Measurements from ENCODE around the gene MIOX.
A peak's percentile ranks its signal among the peaks of the same experiment; 100 is the strongest.

The MIOX gene

GRCh38 chr22:50529897-50530579 lies 43.4 kb downstream of the MIOX start, which contains the start of gene TYMP:
TYMP (minus strand) TSS chr22:50530012; CDS start chr22:50529709, 303 bp downstream.
- H3K4me3 ChIP-seq (ENCODE audit: low read depth, low read length) = no peak within 1 kb of the TSS; the same call in 1 of the 2 replicates
- no peaks in the 10 kb centered on the region for H3K9me3 ChIP-seq (ENCODE audit: control insufficient read depth, insufficient read depth, low read depth, low read length)
- TF ChIP-seq, protein P1, sequence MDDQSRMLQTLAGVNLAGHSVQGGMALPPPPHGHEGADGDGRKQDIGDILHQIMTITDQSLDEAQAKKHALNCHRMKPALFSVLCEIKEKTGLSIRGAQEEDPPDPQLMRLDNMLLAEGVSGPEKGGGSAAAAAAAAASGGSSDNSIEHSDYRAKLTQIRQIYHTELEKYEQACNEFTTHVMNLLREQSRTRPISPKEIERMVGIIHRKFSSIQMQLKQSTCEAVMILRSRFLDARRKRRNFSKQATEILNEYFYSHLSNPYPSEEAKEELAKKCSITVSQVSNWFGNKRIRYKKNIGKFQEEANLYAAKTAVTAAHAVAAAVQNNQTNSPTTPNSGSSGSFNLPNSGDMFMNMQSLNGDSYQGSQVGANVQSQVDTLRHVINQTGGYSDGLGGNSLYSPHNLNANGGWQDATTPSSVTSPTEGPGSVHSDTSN (CRISPR knock-in tag; IDR thresholded peaks at IDR 0.05) = peak; percentile 28; the same call in 1 of the 2 replicates
- no peak for TF ChIP-seq HOXD13 (CRISPR knock-in tag; IDR thresholded peaks at IDR 0.05; ENCODE audit: borderline replicate concordance)
- 0 out of 2 replicates have a peak, but pooled peaks have one; percentile 11 for TF ChIP-seq KLF8 (tag by site-specific recombination; IDR thresholded peaks at IDR 0.05)
- ChIA-PET POLR2A (no interaction called here), CTCF (no interaction called here)
- H3K36me3 ChIP-seq (ENCODE audit: control insufficient read depth in 2 of 2, insufficient read depth in 1 of 2, low read length in 2 of 2) = no peaks in the 10 kb centered on the region
- H3K4me1 ChIP-seq (ENCODE audit: control insufficient read depth, insufficient read depth, low read length) = no peaks in the 10 kb centered on the region; the same call in 1 of the 2 replicates
- no peak within 1 kb of the TSS; the same call in 1 of the 2 replicates for H3K27ac ChIP-seq (ENCODE audit: extremely low read depth, low read depth, low read length)

DNA sequence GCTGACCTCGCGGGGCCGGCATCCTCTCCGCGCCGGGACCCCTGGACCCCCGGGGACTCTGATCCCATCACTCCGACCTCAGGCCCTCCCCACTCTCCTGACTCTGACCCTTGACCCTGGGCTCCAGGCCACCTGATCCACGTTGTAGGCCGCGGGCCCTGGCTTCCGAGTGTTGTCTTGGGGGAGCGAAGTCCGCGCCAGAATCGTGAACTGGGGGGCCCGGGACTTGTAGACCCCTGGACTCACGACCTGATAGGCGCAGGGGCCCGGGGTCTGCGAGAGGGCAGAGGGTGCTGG lies 43.9 kb downstream of the MIOX start:
- POLR2A ChIA-PET = no interaction called here

GRCh38 chr22:50530877-50531545 lies 44.4 kb downstream of the MIOX start:
- Histone ChIP-seq H3K27ac (ENCODE audit: extremely low read depth, low read depth, low read length) (no peak overlapping the region; the same call in 1 of the 2 replicates), H3K4me1 (ENCODE audit: control insufficient read depth, insufficient read depth, low read length) (no peaks in the 10 kb centered on the region; the same call in 1 of the 2 replicates), H3K36me3 (ENCODE audit: control insufficient read depth in 2 of 2, insufficient read depth in 1 of 2, low read length in 2 of 2) (no peaks in the 10 kb centered on the region), H3K4me3 (ENCODE audit: low read depth, low read length) (peak overlapping the region; percentile 4; the same call in 1 of the 2 replicates), H3K9me3 (ENCODE audit: control insufficient read depth, insufficient read depth, low read depth, low read length) (no peaks in the 10 kb centered on the region)
- ChIA-PET CTCF (no interaction called here), POLR2A (no interaction called here)
- TF ChIP-seq, protein P2, sequence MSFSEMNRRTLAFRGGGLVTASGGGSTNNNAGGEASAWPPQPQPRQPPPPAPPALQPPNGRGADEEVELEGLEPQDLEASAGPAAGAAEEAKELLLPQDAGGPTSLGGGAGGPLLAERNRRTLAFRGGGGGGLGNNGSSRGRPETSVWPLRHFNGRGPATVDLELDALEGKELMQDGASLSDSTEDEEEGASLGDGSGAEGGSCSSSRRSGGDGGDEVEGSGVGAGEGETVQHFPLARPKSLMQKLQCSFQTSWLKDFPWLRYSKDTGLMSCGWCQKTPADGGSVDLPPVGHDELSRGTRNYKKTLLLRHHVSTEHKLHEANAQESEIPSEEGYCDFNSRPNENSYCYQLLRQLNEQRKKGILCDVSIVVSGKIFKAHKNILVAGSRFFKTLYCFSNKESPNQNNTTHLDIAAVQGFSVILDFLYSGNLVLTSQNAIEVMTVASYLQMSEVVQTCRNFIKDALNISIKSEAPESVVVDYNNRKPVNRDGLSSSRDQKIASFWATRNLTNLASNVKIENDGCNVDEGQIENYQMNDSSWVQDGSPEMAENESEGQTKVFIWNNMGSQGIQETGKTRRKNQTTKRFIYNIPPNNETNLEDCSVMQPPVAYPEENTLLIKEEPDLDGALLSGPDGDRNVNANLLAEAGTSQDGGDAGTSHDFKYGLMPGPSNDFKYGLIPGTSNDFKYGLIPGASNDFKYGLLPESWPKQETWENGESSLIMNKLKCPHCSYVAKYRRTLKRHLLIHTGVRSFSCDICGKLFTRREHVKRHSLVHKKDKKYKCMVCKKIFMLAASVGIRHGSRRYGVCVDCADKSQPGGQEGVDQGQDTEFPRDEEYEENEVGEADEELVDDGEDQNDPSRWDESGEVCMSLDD (tag by site-specific recombination; IDR thresholded peaks at IDR 0.05) = peak; percentile 78; the same call in 1 of the 2 replicates
- TF ChIP-seq, protein P3, sequence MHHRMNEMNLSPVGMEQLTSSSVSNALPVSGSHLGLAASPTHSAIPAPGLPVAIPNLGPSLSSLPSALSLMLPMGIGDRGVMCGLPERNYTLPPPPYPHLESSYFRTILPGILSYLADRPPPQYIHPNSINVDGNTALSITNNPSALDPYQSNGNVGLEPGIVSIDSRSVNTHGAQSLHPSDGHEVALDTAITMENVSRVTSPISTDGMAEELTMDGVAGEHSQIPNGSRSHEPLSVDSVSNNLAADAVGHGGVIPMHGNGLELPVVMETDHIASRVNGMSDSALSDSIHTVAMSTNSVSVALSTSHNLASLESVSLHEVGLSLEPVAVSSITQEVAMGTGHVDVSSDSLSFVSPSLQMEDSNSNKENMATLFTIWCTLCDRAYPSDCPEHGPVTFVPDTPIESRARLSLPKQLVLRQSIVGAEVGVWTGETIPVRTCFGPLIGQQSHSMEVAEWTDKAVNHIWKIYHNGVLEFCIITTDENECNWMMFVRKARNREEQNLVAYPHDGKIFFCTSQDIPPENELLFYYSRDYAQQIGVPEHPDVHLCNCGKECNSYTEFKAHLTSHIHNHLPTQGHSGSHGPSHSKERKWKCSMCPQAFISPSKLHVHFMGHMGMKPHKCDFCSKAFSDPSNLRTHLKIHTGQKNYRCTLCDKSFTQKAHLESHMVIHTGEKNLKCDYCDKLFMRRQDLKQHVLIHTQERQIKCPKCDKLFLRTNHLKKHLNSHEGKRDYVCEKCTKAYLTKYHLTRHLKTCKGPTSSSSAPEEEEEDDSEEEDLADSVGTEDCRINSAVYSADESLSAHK (tag by site-specific recombination; IDR thresholded peaks at IDR 0.05) = peak; percentile 64; the same call in 1 of the 2 replicates
- no peak for TF ChIP-seq ZNF223 (tag by site-specific recombination; IDR thresholded peaks at IDR 0.05)

More for the DNA sequence above, 43.9 kb downstream of the MIOX start:
- Histone ChIP-seq H3K4me1 (ENCODE audit: control insufficient read depth, insufficient read depth, low read length) (no peaks in the 10 kb centered on the region; the same call in 1 of the 2 replicates), H3K9me3 (ENCODE audit: control insufficient read depth, insufficient read depth, low read depth, low read length) (no peaks in the 10 kb centered on the region), H3K36me3 (ENCODE audit: control insufficient read depth in 2 of 2, insufficient read depth in 1 of 2, low read length in 2 of 2) (no peaks in the 10 kb centered on the region), H3K4me3 (ENCODE audit: low read depth, low read length) (no peak overlapping the region), H3K27ac (ENCODE audit: extremely low read depth, low read depth, low read length) (no peak overlapping the region; the same call in 1 of the 2 replicates)
- peak; percentile 24; the same call in 1 of the 2 replicates for TF ChIP-seq ZNF335 (tag by site-specific recombination; conservative IDR thresholded peaks at IDR 0.05)
- TF ChIP-seq ZNF658 (tag by site-specific recombination; IDR thresholded peaks at IDR 0.05) = no peak
- TF ChIP-seq, protein P4, sequence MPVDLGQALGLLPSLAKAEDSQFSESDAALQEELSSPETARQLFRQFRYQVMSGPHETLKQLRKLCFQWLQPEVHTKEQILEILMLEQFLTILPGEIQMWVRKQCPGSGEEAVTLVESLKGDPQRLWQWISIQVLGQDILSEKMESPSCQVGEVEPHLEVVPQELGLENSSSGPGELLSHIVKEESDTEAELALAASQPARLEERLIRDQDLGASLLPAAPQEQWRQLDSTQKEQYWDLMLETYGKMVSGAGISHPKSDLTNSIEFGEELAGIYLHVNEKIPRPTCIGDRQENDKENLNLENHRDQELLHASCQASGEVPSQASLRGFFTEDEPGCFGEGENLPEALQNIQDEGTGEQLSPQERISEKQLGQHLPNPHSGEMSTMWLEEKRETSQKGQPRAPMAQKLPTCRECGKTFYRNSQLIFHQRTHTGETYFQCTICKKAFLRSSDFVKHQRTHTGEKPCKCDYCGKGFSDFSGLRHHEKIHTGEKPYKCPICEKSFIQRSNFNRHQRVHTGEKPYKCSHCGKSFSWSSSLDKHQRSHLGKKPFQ (tag by site-specific recombination; IDR thresholded peaks at IDR 0.05) = no peak
- CTCF ChIA-PET = no interaction called here

All from HEK293 (cell line).